Renal cortical epithelial cell (primary cell): Measurements from ENCODE around the gene NTN3. TPM values are rescaled to one million over a fixed set of nuclear protein-coding genes. Genes with fewer than 3 reads are reported as not detected.

ENCODE experiments used
- DNase-seq: peaks from one replicate; pipeline ENCODE4 v3.0.0-alpha.2; 2011; ENCODE audit warnings: low read depth
- total RNA-seq: library from RNA; depleted of rRNA; stranded (reverse); fragments of >200 nt; gene quantifications from 2 replicates; pipeline ENCODE4 v1.2.3, GENCODE V29; 2014

Gene NTN3
- total RNA-seq, 1 donor from 2014 or later: 1.2 TPM

DNA sequence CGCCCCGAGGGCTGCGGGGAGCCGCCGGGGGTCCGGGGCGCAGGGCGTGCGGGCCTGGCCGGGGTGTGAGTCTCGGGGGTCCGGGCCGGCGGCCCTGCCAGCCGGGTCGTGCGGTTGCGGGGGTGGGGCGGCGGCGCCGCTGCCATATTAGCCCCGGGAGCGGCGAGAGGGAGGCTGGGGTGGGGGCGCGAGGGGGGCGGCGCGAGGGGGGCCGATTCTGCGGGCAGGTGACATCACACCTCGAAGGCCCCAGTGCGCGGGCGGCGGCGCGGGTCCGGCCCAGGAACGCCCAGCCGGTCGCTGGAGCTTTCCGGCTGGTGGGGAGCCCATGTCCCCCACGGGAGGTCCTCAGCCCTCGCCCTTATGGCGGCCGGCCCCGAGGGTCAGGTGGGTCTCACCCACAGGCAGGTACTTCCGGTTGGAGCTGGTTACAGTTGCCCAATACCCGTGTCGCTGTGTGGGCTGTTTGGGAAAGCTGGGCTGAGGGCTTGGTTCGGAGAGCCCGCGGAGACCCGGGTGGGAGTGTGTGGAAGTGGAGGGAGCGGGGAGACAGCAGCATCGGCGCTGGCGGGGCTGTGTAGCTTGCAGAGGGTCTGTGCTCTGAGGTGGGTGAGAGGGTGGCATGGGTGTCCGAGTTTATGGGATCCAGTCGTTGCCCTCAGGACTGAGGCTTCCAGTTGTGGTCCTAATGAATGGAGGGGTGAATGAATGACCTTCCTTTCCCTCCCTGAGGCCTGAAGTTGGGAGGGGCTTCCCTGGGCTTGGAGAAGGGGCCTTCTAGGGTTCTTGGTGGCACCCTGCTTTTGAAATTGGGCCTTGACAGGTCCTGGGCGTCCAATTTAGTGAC lies 43.5 kb downstream of the NTN3 start:
- DNase-seq: no peak

DNA sequence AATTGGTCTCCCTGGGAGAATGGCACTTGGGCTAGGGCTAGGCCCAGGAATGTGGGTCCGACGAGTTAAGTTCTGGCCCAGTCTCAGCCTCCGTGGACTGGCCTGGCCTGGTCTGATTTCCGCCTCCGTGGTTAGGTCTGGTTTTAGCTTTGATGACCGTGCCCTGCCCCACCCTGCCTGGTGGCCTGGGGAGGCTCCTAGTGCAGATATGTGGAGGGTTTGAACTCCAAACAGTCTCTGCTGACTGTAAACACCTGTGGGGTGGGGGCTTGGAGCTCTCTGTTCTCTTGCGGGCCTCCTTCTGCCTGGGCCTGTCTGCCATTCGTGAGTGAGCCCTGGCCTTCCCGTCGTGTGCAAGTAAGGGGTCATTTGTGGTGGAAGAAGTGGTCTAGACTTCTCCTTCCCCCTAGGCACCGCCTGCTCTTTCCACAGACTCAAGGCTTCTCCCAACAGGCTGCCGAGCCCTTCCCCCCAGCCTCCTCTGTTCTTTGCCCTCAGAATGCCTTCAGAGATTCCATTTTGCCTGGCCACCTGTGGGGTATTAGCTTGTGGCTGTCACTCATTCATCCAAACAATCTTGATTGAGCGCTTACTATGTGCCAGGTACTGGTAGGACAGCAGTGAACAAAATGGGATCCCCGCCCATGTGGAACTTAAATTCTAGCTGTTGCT lies 44.2 kb downstream of the NTN3 start:
- peak; percentile 12 for DNase-seq

DNA sequence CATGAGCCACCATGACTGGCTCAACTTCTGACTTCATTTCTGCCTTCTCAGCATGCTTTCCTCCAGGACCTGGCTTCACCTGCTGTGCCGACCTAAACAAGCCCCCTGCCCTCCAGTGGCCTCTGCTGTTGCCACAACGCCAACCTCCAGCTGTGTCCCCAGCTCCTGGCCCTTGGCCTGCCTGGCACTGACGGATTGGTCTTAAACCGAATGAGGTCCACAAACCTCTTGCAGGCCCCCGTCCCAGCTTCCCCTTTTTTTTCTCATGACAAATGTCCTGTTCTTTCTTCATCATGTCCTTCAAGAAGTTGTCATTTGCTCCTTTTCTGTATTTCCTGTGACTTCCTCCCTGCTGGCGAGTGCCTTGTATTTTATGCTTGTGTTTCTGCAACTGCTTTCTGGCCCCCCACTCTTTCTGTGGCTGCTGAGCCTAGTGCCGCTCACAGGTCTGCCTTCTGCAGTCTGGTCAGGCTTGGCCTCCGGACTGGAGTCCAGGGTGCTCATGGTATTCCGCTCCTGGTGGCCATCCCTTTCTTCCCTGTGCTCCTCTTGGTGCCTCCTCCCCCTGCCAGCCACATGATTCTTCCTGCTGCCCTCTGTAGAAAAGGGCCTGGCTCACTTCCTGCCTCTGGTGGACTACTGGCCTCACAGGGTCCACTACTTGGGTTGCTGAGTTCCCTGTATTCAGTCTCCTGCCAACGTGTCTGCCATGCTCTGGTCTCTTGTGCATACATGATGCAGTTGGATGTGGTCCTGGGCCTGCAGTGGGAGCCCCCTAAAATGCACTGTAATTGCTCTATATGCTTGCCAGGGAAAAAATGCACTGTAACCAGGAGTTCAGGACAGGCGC lies 45.5 kb downstream of the NTN3 start:
- DNase-seq: peak; percentile 50

DNA sequence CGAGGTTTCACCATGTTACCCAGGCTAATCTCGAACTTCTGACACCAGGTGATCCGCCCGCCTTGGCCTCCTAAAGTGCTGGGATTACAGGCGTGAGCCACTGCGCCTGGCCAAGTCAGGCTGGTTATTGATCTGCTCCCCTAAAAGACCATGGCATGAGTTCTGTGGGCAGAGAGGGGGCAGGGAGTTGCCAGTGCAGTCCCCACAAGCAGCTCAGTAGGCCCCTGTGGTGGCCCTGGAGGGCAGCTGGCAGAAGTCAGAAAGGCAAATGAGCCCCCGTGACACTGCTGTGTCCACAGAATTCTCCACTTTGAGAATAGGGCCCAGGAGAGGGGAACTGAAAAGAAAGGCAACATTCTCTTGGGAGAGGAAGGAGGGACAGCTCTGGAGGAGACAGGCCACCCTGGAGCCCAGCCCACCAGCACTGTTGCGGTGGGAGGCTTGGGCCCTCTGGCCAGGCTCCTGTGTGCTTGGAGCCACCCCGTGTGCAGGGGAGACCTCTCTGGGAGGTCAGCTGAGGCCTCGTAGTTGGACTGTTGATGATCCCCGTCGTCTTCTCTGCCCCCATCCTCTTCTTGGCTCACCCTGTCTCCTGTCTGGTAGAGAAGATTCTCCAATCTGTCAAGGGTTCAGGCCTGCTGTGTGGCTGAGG lies 47.0 kb downstream of the NTN3 start:
- no peak for DNase-seq

DNA sequence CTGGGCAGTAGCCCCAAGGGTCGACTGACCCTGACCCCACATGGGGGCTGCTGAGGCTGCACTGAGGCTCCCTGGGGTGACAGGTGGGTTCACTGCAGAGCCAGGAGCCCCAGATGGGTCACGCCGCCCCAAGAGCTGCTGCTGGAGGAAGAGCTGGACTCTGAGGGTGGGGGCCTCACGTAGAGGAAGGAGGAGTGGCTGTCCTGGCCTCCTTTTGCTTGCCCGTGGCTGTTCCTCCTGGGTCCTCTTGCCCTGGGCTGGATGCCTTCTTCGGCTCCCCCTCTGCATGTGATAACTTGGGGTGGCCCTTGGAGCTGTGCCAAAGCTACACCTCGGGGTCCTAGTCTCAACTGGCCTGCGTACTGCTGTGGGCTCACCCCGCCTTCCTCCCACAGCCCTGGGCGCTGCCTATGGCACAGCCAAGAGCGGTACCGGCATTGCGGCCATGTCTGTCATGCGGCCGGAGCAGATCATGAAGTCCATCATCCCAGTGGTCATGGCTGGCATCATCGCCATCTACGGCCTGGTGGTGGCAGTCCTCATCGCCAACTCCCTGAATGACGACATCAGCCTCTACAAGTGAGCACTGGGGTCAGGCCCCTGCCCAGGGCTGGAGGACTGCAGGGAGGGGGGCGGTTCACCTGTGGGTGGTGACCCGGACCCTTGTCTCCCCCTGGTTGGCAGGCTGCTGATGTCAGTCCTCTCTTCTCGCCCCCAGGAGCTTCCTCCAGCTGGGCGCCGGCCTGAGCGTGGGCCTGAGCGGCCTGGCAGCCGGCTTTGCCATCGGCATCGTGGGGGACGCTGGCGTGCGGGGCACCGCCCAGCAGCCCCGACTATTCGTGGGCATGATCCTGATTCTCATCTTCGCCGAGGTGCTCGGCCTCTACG lies 48.0 kb downstream of the NTN3 start:
- DNase-seq: no peak

DNA sequence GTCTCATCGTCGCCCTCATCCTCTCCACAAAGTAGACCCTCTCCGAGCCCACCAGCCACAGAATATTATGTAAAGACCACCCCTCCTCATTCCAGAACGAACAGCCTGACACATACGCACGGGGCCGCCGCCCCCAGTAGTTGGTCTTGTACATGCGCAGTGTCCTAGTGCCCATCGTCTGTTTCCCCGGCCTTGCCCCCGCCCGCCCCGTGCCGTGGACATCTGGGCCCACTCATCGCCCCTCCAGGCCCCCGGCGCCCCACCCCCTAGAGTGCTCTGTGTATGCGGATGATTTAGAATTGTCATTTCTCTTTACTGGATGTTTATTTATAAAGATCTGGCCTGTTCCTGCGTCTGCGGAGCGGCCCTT lies 48.6 kb downstream of the NTN3 start:
- no peak for DNase-seq

DNA sequence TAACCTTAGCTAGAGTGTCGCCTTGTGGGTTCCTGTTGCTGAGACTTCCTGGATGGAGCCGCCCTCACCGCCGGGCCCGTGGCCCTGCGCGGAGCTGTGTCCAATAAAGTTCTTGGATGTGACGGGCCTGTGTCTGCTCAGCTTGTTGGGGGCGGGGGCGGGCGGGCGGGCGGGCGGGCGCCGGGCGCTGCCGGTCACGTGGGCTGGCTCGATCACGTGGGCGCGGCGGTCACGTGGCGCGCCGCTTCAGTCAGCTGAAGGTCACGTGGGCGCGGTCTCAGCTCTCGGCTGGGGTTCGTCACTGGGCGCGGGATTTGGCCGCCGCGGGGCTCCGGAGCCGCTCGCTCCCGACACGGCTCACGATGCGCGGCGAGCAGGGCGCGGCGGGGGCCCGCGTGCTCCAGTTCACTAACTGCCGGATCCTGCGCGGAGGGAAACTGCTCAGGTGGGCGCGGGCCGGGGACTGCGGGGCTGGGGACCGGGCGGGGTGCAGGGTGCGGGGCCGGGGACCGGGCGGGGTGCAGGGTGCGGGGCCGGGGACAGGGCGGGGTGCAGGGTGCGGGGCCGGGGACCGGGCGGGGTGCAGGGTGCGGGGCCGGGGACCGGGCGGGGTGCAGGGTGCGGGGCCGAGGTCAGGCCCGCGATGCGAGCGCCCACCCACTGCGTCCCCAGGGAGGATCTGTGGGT lies 49.1 kb downstream of the NTN3 start, which contains the start of gene AMDHD2:
Gene AMDHD2 (plus strand): TSS at position 275 of the 687 bp plus-strand sequence. CDS start 88 bp downstream, at position 363.
- peak; percentile 54 for DNase-seq

DNA sequence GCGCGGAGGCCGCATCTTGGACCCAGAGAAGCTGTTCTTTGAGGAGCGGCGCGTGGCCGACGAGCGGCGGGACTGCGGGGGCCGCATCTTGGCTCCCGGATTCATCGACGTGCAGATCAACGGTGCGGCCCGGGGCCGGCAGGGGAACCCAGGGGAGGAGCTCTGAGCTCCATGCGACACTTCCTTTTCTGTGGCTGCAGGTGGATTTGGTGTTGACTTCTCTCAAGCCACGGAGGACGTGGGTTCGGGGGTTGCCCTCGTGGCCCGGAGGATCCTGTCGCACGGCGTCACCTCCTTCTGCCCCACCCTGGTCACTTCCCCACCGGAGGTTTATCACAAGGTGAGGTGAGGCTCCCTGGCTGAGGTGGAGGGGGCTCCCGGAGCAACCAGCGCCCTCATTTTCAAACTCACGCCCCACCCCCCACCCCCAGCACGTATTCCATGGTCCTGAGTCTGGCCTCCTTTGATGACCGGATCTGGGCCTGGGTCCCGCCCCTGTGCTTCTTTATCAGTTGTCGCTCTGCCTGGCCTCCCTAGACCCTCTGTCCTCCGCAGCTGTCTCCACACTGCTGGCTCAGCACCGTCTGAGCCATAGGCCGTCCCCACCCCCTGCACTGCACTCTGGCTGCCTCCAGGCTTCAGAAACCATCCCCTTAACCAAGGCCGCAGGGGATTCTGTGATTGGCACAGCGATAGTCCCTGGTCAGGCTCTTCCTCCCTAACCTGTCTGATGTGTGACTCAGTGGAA lies 49.9 kb downstream of the NTN3 start:
- peak; percentile 40 for DNase-seq

Other genes starting within 250 kb of the NTN3 start
- gene E4F1, start 247.7 kb upstream of the NTN3 start, total RNA-seq: 29.7 and 32.7 TPM in 2 replicates
- 0.17 and 1.1 TPM in 2 replicates for gene DNASE1L2, start 234.9 kb upstream of the NTN3 start, total RNA-seq
- gene ECI1, start 219.7 kb upstream of the NTN3 start, total RNA-seq: 36.0 and 43.1 TPM in 2 replicates
- gene RNPS1, start 203.2 kb upstream of the NTN3 start, total RNA-seq: 76.4 and 94.4 TPM in 2 replicates
- 13.2 and 16.5 TPM in 2 replicates for gene ABCA3, start 130.6 kb upstream of the NTN3 start, total RNA-seq
- gene CCNF, start 41.9 kb upstream of the NTN3 start, total RNA-seq: 3.7 and 14.9 TPM in 2 replicates
- gene TEDC2, start 11.2 kb upstream of the NTN3 start, total RNA-seq: 2.3 and 6.3 TPM in 2 replicates
- gene TBC1D24, start 3.8 kb downstream of the NTN3 start, total RNA-seq: 6.3 and 18.3 TPM in 2 replicates
- gene ATP6V0C, start 42.7 kb downstream of the NTN3 start, total RNA-seq: 10.9 and 36.3 TPM in 2 replicates
- 24.4 and 31.4 TPM in 2 replicates for gene AMDHD2, start 49.1 kb downstream of the NTN3 start, total RNA-seq
- not detected in 2 replicates for gene CEMP1, start 60.1 kb downstream of the NTN3 start, total RNA-seq
- gene PDPK1, start 66.7 kb downstream of the NTN3 start, total RNA-seq: 16.0 and 32.9 TPM in 2 replicates
- 26.0 and 41.3 TPM in 2 replicates for gene KCTD5, start 211.2 kb downstream of the NTN3 start, total RNA-seq
- 0.85 and 1.7 TPM in 2 replicates for gene PRSS27, start 248.9 kb downstream of the NTN3 start, total RNA-seq